Fibroblast of pulmonary artery (primary cell): ENCODE results near the gene MEIKIN.
A peak's percentile ranks its signal among the peaks of the same experiment; 100 is the strongest.

Source experiments
- DNase-seq: peaks from one replicate; pipeline ENCODE4 v3.0.0-alpha.2; 2010; ENCODE audit warnings: low read depth
- H3K4me3 ChIP-seq: replicated peaks from 2 replicates; pipeline ENCODE4 v1.5.1; 2011; ENCODE audit warnings: low read depth, mild to moderate bottlenecking, control low read depth, low read length, moderate library complexity
- TF ChIP-seq, protein P1 (sequence below): IDR thresholded peaks from 2 replicates; pipeline ENCODE4 v1.5.1; 2011; ENCODE audit warnings: mild to moderate bottlenecking, control low read depth, low read length, inconsistent platforms; ENCODE audit errors: missing control alignments

The MEIKIN gene

DNA sequence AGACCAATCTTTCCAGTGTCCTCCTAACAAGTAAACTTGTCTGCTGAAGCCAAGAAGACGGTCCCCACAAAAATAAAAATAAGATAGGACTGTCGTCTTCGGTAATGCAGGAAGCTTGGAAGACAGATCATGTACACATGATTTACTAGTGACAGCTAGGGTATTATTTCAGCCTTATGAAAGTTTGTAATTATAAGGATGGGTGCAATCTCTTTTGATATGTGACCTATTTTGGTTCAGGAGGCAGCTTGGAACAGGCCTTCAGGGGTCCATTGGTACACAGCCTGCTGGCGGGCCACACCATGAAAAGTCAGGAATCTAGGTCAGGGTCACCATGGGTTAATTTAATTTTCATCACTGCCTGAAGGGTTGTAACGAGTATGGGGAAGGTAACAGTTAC is 13.7 kb upstream of the MEIKIN start:
- H3K4me3 ChIP-seq: no peak overlapping the region
- TF ChIP-seq, protein P1, sequence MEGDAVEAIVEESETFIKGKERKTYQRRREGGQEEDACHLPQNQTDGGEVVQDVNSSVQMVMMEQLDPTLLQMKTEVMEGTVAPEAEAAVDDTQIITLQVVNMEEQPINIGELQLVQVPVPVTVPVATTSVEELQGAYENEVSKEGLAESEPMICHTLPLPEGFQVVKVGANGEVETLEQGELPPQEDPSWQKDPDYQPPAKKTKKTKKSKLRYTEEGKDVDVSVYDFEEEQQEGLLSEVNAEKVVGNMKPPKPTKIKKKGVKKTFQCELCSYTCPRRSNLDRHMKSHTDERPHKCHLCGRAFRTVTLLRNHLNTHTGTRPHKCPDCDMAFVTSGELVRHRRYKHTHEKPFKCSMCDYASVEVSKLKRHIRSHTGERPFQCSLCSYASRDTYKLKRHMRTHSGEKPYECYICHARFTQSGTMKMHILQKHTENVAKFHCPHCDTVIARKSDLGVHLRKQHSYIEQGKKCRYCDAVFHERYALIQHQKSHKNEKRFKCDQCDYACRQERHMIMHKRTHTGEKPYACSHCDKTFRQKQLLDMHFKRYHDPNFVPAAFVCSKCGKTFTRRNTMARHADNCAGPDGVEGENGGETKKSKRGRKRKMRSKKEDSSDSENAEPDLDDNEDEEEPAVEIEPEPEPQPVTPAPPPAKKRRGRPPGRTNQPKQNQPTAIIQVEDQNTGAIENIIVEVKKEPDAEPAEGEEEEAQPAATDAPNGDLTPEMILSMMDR: no peak
- DNase-seq: no peak

DNA sequence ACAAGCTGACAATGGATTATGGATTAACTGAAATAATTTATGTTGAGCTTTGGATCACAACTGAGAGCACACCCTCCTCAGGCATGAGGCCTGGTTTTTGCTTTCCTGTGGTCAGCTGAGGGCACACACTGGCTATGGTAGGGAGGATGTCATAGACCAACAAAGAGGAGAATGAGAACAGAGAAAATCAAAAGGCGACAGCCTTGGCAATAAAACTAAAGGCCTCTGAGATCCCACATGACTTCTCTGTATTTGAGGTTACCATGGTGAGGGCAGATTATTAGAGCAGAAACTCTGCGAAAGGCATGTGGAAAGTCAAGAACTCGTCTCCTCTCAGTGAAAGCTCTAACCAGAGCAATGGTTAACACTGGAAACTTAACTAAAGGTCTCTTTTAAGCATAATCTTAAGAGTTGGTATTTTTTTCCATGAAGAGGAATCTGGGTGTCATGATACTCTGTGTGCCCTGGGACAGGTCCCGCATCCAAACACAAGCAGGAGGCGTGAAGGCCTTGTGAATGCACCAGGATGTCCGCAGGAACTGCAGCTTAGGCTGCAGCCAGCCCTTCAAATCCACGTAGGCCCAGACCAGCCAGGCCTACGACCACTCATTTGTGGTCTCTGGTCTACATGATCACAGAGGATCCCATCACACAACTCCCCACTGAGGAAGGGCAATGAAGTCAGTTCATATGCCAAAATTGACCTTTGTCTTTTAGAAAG is 12.4 kb upstream of the MEIKIN start:
- no peak overlapping the region for H3K4me3 ChIP-seq
- TF ChIP-seq, protein P1: no peak
- DNase-seq: no peak

DNA sequence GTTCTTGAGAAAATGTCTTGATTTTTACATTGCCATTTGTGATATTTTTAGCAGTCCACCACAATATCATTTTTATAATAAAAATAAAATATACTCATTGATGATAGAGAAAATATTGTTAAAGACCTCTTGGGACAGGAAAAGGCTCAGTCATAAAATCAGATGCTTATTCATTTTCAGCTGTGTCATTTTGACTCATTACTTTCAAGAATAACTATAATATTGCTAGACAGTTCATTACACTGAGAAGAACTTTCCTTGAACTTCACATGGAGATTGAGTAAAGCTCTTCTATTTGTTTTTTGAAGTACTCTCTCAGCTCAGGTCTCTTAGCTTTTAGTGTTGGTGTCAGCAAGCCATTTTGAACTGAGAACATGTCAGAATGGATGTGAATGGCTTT is 8.5 kb upstream of the MEIKIN start:
- no peak for DNase-seq
- TF ChIP-seq, protein P1: no peak
- no peak overlapping the region for H3K4me3 ChIP-seq

DNA sequence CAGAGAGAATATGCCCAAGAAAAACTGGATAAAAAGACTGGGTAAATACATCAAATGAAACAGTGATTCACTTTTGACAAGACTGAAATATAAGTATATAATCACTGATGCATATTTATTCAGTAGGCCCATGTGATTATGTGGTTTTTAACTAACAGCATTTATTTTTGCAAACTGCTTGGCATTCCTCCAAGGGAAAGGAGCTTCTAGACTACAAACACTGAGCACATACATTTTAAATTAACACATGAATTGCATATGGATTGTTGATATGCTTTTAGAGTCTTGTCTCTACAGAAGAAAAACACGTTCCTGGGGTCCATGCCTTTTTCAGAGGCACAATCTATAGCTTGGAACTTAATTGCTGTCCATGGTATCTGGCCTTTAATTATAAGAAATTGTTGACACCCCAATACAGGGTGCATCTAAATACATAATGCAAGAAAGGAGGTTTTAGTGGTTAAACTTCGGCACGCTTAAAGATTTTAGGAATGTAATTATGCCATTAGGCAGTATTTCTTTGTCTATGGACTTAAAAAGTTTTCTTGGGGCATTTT is 6.9 kb upstream of the MEIKIN start:
- DNase-seq: peak; percentile 3
- TF ChIP-seq, protein P1: no peak
- no peak overlapping the region for H3K4me3 ChIP-seq

DNA sequence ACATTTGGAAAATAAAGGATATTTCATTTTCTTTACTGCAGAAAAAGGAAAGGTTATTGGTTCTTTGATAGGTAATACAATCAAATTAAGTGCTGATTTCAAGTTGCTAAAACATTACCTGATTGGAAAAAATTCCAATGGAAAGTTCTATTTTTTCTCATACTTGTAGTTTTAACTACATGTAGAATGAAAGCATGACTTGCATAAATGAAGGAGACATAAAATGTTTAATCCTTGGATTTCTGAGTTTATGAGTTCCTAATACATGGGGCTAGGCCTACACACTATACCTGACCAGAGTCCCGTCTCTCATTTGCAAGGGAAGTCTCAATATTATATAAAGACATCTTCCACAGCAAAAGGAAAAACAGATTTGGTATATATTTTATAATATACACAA is 5.2 kb upstream of the MEIKIN start:
- no peak overlapping the region for H3K4me3 ChIP-seq
- no peak for DNase-seq
- TF ChIP-seq, protein P1: no peak

DNA sequence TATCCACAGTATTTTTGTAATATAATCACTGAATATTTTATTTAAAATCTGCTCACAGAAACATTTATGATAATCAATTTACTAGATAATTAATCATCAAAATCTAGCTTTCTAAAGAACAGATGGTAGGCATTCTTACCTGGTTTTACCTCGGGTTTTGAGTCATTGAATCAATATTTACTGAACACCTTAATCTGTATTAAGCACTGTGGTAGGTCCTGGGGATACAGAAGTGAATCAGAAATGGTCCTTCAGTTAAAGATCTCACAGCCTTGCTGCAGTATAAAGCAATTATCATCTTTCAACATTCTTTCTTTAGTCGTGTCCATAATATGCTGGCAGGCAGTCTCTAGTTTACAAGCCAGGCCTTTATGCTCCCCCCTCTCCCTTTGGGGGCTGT is 2.0 kb upstream of the MEIKIN start:
- DNase-seq: no peak
- TF ChIP-seq, protein P1: no peak
- no peak overlapping the region for H3K4me3 ChIP-seq
